Measurements from ENCODE around the gene NKX2-1.

Gene NKX2-1

GRCh38 chr14:36467332-36467731 is 52.7 kb downstream of the NKX2-1 start:
- FAIRE-seq (no peak), DNase-seq (ENCODE audit: extremely low spot score, insufficient read length, low read depth) (no peak)
